T1000 (cell line): Measurements from ENCODE around the gene PAX4.
A peak's percentile ranks its signal among the peaks of the same experiment; 100 is the strongest.

Experiments
- DNase-seq: peaks from one replicate; lab custom pipeline; 2025; ENCODE audit warnings: mixed read lengths; lab: John Stamatoyannopoulos, UW

PAX4 gene

DNA sequence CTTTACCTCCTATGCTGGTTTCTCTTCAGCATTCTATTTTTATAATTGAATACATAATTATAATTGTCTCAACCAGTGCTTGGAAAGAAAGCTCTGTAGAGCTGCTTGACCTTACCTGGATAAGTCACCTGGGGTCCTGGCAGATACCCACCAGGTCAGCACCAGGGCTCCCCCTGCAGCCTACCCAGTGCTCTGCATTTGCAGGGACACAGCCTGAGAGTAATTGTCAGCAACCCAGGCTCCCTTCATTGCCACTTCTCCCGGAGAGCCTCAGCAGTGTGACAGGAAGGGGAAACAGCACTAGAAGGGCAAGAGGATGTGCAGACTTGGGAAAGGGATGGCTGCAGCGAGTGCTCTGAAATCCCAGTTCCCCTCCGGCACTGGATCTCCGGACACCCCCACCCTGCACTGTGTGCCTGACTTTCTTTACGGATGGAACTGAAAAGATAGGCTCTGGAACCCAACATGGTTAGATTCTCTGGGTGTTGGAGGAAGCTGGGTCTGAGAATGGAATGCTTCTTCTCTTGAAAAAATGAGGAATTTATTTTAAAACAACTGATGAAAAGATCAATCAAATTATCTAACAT, 11.4 kb upstream of the PAX4 start:
- DNase-seq, result no peak

DNA sequence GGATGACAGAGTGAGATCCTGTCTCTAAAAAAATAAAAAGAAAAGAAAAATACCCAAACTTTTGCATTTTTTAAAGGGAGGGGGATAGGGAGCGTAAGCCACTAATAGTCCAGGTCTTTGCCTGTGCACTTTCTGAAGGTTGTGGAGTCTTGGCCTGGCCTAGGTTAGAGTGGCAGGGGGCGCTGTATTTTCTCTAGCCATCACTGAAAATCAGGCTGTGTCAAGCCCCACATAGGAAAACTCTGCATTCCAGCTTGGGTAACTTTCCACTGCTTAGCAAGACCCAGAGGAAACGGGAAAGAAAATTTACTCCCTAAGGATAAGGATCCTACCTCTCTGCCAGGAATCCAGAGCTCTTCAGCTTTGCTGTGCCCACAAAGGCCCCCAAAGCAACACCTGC, 10.5 kb upstream of the PAX4 start:
- no peak for DNase-seq

DNA sequence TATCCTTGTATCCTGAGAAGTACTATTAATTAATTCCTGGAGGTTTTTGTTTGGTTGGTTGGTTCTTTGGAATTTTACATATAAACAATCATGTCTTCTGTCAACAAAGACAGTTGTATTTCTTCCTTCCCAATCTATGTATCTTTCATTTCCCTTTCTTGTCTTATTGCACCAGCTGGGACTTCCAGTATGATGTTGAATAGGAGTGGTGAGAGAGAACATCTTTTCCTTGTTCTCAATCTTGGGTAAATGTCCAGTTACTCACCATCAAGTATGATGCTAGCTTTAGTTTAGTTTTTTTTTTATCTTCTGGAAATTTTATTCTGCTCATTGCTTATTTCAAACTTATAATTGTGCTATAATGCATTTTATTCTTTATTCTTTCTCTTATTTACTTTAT, 7.4 kb upstream of the PAX4 start:
- no peak for DNase-seq

GRCh38 chr7:127620406-127621233, 2.7 kb upstream of the PAX4 start:
- no peak for DNase-seq

- DNase-seq, result no peak
Observed at GRCh38 chr7:127619681-127620405, 1.9 kb upstream of the PAX4 start.

GRCh38 chr7:127618775-127619174, 833 bp upstream of the PAX4 start:
- no peak for DNase-seq

- DNase-seq, result no peak
Observed at GRCh38 chr7:127616724-127617123, 1.2 kb downstream of the PAX4 start.

- DNase-seq, result no peak
Observed at GRCh38 chr7:127612263-127612662, 5.7 kb downstream of the PAX4 start.

GRCh38 chr7:127609297-127609696, 8.6 kb downstream of the PAX4 start:
- DNase-seq, result no peak

- no peak for DNase-seq
Observed at GRCh38 chr7:127608446-127608845, 9.5 kb downstream of the PAX4 start.

DNA sequence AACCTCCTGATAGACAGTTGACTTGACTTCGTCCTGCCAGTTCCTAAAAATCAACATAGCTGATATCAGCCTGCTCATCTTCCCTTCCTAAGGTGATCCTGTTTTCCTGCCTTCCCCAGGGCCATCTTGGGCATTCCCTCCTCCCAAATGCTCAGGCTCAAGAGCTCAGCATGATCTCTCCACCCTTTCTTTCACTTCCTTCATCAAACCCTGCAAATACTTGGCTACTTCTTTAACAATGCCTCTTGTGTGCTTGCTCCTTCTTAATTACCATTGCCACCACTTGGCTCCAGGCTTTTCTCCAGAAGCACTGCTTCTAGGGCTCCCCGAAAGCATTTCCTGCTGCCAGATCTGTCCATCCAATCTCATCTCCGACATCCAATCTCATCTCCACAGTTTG, 17.1 kb downstream of the PAX4 start:
- no peak for DNase-seq

DNA sequence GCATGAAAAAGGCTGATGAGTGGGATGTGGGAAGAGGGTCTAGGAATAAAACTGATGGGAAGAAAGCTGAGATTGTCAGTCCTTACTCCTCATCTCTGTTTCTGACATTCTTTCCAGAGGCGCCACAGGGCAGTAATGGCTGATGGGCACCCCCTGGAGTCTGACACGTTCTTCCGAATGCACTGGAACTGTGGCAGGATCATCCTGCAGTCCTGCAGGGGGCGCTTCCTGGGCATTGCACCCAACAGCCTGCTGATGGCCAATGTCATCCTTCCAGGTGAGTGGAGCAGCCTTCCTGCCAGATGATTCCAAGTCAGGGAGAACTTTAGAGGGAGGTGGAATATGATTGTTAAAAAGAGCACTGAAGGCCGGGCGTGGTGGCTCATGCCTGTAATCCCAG, 19.6 kb downstream of the PAX4 start:
- no peak for DNase-seq

GRCh38 chr7:127595737-127596136, 22.2 kb downstream of the PAX4 start:
- DNase-seq, result no peak

GRCh38 chr7:127594490-127594889, 23.5 kb downstream of the PAX4 start:
- DNase-seq, result no peak

GRCh38 chr7:127592550-127592949, 25.4 kb downstream of the PAX4 start:
- DNase-seq, result no peak

GRCh38 chr7:127591591-127591990, 26.4 kb downstream of the PAX4 start:
- DNase-seq, result no peak

GRCh38 chr7:127591189-127591588, 26.8 kb downstream of the PAX4 start:
- DNase-seq, result no peak

DNA sequence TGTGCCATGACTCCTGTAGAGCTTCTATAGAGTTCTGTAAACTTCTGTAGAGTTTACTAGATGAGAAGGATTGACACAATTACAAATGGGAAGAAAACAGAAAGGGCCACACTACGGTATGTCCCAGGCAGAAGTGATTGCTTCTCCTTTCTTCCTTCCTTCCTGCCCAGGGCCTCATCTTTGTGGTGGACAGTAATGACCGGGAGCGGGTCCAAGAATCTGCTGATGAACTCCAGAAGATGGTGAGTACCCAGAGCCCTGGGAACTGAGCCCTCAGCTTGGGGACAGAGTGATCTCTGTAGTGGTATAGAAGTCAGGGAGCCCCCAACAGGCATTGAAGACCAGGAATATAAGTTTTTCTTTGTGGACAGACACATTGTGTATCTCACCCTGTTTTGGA, 28.0 kb downstream of the PAX4 start:
- no peak for DNase-seq

DNA sequence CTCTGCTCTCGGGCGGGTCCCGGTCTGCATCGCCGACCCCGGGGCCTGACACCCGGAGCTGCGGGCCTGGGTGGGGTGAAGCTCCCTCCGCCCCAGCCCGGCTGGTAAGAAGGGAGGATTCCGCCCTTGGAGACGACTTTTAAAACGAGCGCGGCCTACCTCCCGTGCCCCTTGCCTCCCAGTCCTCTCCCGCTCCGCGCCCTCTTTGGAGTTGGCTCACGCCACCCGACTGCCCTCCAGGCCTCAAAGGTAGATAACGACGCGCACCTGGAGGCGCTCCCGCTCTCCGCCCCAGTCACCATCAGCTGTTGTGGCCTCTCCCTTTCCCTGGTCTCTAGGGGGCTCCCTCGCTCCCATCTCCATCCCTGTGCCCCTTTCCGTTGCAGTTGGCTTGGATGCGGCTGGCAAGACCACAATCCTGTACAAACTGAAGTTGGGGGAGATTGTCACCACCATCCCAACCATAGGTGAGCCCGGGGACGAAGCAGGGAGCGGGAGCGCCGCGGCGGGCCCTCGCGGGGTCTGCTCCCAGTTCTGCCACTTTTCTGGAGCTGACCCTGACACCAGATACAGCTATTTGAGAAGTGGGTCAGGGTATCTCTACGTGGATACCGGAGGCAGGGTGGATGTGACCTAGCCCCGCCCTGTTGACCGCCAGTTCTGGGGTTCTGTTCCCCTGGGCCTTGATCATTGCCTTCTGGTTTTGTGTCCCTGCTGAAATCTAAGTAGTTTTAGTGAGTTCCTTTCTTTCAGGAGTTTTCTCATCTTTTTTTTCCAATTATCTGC, 29.1 kb downstream of the PAX4 start:
- no peak for DNase-seq

DNA sequence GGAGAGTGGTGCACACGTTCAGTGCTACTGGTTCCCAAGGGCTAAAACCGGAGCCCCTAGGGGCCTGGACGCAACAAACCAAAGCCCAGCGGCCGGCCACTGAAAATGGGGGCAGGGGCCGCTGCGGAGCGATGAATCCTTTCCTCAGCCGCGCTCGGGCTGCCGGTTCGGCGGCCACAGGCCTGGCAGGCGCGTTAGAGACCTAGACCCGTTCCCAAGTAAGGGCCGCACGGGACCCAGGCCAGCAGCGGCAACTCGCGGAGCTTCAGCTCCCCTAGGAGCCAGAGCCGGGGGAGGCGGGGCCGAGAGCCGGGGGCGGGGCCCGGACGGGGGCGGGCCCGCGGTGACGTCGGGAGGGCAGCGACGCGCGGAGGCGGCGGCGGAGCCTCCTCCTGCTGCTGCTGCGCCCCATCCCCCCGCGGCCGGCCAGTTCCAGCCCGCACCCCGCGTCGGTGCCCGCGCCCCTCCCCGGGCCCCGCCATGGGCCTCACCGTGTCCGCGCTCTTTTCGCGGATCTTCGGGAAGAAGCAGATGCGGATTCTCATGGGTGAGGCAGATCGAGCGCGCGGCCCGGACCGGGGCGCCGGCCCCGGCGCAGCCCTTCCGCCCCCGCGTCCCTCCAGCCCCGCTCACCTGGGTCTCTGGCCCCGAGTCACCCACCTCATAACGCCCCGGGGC, 29.8 kb downstream of the PAX4 start, which contains the start of gene ARF5:
ARF5 (plus strand) TSS at position 393 of the 678 bp plus-strand sequence; CDS start at position 481, 88 bp downstream.
- DNase-seq, result peak; percentile 41

DNA sequence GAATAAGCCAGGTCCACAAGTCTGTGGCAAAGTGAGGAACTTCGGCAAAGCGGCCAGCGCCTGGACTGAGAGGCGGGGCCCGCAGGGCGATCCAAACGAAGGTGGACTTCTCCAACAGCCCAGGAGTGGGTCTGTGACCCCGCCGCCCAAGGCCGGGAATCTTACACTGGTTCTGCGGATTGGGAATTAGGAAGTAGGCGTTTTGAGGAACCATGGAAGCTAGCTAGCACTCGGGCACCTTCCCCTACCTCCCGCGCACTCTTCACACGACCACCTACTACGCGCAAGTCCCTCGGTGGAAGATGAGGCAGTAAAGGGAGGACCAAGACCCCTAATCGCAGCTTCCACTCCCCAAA, 30.3 kb downstream of the PAX4 start:
- no peak for DNase-seq

DNA sequence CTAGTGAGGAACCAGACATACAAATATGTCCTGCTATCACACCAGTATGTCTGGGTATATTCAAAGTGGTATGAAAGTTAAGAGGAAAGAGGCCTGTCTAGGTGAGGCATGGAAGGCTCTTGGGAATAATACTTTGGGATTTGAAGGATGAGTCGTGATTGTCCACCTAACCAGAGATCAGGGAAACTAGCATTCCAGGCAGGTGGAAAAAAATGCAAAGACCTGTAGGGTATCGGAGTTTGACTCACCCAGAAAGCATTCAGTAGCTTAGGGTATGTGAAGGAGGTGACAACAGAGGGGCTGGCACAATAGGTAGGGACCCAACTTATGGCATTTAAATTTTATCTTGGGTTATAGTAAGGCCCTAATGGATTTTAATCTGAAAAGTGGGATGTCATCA, 31.6 kb downstream of the PAX4 start:
- DNase-seq, result no peak
